NCI-H1694 (cell line): ENCODE results near the gene PLXNA2.

Experiments
- DNase-seq: peaks from one replicate; lab custom pipeline; 2025; lab: John Stamatoyannopoulos, UW

PLXNA2 gene

DNA sequence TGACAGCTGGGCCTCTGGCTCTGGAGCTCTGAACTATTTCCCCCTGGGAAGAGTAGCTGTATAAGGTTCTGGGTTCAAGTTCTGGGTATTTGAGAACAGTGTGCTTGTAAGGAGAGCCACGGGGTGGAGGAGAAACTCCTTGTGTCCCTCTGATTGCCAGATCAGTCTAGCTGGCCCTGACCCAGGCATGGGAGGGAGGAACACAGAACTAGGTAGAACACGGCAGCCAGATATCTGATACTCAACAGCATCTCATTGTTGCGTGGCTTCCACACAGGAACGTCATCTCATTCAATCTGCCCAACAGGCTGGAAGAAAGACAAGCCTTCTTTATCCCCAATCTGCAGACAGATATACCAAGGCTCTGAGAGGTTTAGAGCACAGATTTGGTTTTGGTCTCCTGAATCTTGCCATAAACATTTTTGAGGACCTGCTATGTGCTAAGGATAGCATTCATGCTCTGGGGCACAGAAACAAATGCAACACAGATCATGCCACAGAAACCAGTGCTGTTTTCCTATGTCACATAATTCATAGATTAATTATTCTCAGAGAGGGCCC, 83.8 kb downstream of the PLXNA2 start:
- no peak for DNase-seq

DNA sequence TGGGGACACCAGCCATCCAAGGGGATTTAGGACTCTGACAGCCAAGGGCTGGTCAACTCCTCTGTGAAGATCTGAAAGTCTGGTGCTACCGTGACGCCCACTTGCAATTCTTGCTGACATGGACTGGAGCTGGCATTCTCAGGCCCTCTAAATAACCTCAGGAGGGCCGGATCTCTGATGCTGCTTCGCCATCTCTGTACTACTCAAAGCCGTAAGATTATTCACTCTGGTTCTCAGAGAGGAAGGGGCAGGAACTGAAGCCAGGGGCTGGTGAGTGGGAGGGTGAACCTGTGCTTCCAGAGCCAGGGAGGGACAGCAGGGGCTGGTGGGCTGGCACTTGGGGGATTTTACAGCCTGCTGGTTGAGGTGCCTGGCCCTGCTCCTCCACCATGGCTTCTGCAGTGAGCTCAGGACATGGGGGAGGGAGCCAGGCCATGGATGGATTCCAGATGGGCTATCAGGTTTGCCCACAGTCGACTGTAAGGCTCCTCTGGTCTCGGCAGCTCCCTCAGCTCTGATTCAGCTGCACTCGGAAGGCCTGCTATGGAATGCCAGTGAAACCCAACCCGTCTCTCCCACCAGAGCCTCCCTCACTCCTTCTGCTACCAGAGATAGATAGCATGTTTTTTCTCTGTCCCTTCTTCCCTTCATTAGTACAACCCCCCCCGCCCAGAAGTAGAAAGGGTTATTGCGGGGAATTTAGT, 84.5 kb downstream of the PLXNA2 start:
- DNase-seq: no peak

DNA sequence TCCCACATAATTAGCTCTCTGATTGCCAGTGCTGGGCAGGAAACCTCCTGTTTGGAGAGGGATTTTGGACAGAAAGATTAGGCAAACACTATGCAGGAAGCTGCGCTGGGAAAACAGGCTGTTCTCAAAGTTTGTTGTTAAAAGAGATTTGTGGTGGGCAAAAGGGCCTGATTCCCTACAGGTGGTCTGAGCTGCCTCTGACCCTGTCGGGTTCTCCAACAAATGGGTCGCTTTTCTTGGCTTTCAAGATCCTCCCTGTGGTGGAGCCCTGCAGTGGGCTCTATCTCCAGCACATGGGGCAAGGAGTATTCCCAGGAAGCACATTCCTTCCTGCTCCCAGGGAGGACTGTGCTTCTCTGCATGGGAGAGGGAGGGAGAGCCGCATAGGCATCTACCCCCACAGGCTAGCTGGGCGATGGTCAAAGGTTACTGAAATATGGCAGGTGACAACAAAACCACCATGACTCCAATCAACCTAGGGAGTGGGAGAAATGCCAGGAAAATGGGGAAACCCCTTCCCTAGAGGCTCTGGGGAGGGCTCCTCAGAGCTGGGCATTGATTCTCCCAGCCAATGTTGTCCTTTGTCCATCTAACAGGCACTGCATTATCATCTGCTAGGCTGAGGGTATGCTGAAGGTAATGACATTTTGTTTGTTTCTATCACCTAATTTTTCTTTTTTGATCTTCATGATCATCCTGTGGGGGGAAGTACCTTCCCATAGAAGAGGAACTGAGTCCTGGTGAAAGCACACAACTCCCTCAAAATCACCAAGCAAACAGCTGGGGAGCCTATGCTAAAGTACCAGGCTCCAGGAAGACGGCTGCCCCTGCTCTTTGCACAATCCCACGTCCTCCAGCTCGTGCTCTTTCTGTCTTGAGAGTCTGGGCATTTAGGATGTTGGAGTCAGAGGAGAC, 85.3 kb downstream of the PLXNA2 start:
- no peak for DNase-seq

DNA sequence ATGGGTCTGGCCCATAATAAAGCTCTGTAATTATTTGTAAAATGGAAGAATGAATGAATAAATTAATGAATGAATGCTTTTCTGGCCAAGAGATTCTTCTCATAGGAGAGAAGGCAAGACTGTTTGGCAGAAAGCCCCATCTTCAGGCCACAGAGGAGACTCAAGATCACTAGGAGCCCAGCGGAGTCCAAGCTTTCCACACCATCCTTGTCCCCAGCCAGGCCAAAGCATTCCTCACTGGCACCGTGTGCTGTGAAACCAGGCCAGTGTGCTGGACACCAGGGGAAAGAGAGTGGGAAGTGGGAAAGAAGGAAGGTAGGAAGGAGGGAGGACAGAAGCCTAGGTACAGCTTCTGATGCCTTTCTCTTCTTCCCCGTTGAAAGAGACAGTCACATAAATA, 86.4 kb downstream of the PLXNA2 start:
- DNase-seq: no peak

DNA sequence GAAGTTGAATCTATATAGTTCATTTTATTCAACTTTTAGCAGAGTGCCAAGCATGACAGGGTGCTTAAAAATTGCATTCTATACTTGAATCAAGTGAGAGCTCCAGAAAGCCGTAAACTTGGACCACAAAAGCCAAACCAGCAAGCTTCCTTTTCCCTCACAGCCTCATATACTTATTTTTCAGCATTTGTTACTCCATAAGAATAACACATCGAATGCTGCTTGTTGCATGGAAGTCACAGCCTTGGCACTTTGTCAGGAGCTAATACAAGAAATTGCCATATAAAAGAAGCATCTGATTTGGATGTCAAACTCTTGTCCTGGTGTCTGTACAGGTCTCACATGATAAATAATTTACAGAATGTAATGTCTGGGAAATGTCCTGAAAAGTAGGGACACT, 87.4 kb downstream of the PLXNA2 start:
- no peak for DNase-seq

DNA sequence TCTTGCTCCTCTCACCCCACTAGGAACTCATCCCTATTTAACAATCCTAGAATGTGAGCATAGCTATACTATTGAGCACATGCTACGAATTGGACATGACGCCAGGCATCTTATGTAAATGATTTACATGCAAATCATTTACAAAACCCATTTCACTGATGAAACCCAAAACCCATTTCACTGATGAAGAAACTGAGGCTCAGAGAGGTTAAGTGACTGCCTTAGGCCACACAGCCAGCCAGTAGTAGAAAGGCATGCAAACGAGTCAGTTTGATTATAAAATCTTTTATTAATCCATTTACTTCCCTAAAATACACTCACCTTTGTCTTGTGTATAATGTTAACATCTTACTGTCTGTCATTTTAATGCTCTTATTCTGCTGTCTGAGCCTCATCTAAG, 87.9 kb downstream of the PLXNA2 start:
- DNase-seq: no peak

DNA sequence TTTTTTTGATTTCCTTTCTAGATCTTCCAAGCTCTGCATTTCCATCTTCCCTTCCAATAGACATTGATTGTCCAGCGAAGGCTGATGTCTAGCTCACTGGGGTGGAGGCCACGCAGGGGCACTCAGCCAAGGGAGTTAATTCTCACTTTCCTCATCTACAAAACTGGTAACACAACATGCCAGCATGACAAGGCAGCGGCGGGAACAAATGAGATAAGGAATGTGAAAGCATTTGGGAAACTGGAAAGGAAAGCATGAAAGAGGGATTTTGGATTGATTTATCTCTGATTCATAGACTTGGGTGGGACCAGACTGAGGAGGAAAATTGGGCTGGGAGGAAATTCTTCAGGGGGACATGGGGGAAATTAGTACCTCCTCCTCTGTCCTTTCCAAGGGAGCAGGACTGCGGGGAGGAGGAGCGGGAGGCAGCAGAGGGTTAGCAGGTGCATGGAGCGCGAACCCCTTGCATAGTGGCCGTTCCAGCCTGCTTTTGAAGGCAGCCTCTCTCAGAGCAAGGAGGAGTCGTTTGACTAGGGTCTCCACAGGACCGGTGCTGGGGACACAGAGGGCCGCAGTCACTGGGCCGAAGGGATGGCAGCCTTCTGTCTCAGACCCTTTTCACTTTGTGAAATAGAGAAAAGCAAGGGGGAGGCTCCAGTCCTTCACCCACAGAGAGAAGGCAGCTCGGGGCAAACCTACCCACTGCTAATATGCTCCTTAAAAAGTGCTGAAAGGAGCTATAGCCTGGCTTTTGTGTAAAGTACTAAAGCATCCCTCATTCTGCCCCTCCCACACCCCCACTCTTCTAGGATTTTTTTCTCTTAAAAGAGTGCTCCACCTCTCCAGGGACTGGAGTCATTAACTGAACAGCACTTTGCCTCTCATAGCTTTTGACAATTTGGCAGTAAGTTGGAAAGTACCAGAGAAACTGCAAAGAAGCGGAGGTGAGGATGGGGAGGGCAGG, 89.2 kb downstream of the PLXNA2 start:
- DNase-seq: no peak

DNA sequence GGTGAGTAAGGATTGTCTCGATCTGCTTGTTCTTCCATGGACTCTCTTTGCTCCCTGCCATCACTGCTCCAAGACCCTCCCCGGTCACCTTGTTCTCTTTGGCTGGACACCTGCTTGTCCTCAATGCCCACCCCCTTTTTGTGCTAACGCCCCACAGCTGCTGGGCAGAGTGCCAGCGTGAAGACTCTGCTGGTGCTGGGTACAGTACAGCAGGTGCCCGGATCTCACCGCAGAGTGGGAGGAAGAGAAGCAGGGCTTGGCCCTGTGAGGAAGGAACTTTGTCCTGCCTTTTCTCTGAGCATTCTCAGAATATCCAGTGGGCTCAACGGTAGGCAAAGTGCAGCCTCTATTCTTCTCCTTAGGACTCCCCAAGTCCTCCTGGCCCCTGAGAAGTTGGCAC, 90.1 kb downstream of the PLXNA2 start:
- no peak for DNase-seq

DNA sequence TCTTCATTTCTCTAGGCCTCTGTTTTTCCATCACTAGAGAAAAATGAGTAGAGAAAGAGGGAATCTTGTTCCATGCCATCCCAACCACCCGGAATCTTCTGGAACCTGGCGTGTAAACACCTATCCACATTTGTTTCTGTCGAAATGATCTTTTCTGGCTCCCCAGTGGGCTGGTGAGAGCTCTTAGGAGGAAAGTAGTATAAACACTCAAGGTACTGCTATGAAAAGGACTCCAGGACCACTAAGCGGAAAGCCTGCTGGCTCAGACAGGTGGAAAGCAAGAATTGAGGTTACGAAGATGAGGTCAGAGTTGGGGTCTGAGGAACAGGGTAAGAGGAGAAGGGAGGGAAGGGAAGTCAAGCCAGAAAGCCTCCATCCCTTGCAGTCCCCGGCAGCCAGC, 90.8 kb downstream of the PLXNA2 start:
- DNase-seq: no peak

DNA sequence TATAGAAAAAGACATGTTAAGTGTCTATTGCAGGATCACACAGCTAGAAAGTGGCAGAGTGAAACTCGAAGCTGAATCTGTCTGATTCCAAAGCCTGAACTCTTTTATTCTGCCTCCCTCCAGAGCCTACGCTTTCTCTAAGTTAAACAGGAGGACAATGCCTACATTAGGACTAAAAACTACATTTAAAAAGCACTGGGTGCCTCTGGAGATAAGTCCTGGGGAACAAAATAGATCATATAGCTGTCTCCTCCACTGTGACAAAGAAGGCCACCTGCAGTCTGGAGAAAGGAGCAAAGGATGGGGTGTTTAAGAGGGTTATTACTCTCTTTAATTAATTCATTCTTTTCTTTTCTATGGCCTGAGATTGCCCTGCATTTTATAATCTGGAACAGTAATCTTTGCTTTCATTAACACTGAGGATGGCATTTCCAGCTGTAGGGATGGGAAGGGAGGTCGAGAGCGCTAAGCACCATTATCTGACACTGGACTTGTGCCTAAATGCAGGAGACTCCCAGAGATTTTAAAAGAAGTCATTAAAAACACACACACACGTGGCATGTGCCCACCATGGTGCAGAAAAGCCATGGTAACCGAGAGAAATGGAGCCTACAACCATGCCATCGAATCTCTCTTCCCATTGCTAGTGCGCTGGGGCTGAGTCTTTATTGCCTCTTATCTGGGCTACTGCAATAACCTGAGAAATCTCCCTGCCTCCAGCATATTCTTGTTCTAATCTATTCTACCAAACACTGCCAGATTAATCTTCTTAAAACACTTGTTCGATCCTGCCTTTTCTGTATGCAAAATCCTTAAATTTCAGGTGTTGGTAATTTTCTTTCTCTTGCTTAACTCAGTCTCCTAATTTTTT, 92.2 kb downstream of the PLXNA2 start:
- DNase-seq: no peak

DNA sequence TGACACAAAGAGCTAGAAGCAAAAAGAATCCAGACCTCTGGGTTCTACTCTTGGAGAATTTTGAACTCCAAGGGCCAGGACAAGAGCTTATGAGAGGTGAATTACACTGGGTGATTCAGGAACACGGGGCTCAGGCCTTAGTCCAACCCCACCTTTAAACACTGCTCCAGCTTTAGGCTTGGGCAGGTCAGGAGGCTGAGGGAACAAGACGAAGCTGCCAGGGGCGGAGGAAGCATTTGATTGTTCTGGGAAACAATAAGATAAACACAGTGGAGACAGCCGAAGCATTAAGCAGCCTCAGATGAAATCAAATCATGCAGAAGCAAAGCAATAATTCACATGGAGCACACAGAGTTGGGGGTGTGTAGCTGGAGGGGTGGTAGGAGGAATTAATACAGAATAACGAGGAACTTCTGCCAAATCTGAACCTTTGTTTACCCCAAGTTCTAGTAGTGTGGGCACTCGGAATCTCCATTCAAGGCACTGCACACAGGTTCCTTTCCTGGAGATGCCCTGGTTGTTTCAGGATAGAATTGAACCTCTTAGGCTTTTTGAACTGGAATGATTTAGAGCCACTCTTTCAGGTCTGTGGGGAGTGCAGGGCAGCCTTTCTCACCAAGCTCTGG, 93.2 kb downstream of the PLXNA2 start:
- DNase-seq: no peak

DNA sequence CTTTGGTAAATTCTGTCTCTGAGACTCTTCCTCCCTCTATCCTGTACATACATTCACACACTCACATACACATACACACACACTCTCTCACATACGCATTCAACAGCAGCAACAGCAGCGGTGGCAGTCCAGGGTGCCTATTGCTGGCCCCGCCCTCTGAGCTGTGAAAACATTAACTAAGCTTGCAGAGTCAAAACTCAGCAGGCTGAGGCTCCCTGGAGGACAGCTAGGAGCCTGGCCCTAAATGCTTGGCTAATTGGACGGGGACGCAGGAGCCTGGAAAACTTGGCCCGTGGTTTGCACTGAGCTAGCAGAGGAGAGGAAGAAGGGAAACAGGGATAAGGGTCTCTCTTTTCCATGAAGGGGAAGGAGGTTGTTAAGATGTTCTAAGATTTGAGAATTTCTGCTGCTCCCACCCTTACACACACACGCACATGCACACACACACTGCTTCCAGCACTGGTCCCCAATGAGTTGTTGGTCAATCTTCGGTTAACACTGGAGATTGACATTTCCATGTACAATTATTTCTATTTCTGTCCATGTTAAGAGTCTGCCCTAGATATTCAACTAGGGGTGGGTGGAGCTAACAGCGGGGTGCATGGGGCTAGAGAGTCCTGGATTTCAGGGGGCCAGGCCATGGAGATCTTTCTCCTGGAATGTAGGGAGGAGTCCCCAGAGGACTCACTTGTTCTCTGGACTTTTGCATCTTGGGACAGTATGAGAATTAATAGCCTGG, 94.2 kb downstream of the PLXNA2 start:
- no peak for DNase-seq

DNA sequence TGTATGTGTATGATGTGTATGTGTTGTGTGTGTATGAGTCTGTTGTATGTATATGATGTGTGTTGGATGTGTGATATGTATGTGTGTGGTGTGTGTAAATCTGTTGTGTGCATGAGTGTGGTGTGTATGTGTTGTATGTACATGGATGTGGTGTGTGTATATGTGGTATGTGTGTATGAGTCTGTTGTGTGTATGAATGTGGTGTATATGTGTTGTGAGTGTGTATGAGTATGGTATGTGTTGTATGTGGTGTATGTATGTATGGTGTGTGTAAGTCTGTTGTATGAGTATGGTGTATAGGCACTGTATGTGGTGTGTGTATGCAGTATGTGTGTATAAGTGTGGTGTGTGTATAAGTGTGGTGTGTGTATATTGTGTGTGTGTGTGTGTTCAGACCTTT, 95.0 kb downstream of the PLXNA2 start:
- DNase-seq: no peak

DNA sequence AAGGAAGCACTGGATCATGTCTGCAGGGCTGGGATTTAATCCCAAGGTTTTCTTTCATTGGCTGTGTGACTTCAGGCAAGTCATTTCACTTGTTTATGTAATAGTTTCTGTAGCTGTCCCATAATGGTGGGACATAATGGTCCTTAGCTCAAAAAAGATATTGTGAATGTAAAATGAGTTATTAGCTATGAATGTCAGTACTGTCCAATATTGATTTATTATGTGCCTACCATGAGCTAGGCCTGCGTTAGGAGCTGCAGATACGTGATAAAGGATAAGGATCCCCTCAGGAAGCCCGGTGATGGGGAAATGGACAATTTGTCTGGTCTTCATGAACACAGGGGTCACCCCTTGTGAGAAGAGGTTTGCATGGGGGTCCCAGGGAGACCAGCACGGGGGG, 95.8 kb downstream of the PLXNA2 start:
- DNase-seq: no peak

DNA sequence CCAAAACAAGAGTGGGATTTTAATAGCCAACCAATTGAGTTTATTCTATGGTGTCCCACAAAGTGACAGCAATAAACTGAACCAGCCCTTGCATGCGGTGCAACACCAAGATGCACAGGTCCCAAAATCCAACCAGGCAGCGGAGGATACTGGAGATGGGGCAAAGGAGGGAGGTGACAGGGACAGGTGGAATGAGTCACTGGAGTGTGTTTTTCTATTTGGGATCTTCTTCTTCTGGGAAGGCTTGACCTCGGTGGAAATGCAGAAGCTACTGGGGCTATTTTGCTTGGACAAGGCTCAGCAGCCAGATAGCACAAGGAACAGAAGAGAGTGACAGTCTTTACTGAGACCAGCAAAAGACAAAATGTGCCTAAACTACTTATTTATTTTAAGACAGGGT, 97.5 kb downstream of the PLXNA2 start:
- DNase-seq: no peak

DNA sequence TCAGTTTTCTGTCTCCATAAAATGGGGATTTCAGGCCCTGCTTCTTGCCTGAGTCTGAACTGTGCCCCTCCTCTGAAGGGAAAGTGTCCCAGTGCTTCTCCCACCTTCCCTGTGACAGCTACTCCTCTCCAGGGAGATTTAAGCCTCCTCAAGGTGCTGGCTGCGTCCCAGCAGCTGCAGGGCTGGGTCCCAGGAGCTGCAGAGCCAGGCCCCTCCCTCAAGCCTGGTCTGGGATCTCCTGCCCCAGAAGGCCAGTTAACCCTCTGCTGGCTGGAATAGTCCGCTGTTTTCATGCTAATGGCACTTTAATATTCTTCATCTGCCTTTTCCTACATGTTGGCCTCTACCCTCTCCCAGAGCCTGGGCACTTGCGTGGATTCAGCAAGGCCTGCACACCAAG, 99.0 kb downstream of the PLXNA2 start:
- no peak for DNase-seq

DNA sequence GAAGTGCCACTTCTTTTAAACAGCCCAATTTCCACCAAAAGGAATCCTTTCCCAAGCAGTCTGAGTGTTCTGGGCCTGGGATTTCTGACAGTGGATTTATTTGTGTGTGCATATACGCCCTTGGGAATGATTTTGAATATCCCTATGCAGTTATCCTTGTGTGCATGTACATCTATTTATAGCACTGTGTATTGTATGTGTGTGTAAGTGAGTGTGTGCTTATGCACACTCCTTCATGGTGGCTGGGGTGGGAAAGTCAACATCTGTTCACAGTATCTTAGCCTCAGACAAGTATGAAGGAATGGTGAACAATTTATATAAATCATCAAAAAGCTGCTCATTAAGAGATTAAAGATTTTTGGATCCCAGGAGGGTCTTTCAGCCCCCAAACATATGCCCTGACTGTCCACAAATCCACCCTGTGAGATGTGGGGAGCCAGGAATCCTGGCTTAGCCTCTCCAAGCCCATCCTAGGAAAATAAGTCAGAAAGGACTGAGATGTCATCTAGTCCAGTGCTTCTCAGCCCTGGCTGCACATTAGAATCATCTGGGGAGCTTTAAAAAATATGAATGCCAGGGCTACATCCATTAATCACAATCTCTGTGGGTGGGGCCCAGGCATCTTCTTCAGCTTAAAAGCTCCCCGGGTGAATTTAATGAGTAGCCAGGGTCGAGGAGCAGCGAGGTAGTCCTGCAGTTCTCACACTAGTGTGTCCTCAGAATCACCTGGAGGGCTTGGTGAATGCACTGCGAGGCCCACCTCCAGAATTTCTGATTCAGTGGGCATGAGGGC, 101.4 kb downstream of the PLXNA2 start:
- DNase-seq: no peak

DNA sequence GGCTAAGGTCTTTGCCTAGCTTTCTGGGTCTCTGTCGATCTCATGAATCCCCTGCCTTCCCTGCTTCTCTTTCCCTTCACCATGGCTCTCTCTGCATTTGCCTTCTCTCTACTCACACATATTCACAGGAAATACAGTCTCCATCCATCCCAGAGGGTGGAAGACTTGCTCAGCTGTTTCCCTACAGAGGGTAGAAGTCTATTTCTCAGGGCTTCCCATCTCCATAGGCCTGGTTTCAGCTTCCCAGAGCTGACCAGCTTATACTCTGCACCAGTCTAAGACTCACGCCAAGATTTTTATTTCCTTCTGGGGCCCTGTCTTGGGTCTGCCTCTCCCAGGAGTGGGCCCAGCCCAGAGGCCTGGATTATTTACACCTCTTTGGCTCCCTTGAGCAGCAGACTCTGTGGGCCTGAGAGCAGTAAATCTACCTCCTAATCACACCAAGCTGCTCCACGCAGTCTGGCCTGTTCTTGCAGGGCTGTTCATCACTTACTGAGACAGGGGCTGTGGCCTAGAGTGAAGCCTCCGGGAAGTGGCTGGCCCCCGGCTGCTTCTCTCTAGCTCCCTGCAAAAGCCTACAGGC, 102.5 kb downstream of the PLXNA2 start:
- DNase-seq: no peak
